OCI-LY3 (cell line): Measurements from ENCODE around the gene CTTN.
"Not testable (repeated sequence)": the region's sequence is repeated elsewhere in the genome, so short reads cannot be mapped to it uniquely, and the experiment has no call there.

Experiments used
- H2AFZ ChIP-seq: fragments of 200-600, 300-600 bp; shearing (Covaris generic); 2 replicates; pipeline ENCODE4 v1.6.0; 2014; ENCODE audit warnings: antibody characterized with exemption, low read depth, low read length
- H3K27ac ChIP-seq: fragments of 200-600, 300-600 bp; sonication (generic); 2 replicates; pipeline ENCODE4 v1.5.1; 2014; ENCODE audit warnings: mild to moderate bottlenecking, low read length, moderate library complexity, mixed read lengths
- H3K27me3 ChIP-seq: fragments of 200-600, 300-600 bp; sonication (generic); 2 replicates; pipeline ENCODE4 v1.6.1; 2014; ENCODE audit warnings: low read depth, low read length, mixed read lengths
- H3K36me3 ChIP-seq: fragments of 200-600, 300-600 bp; sonication (generic); replicated peaks from 2 replicates; pipeline ENCODE3; 2014; ENCODE audit warnings: low read depth, low read length, mixed read lengths
- H3K4me1 ChIP-seq: fragments of 300-600, 200-600 bp; sonication (generic); 2 replicates; pipeline ENCODE4 v1.6.1; 2014; ENCODE audit warnings: low read length, mixed read lengths
- H3K4me2 ChIP-seq: fragments of 200-600, 300-600 bp; sonication (generic); 2 replicates; pipeline ENCODE4 v1.6.1; 2014; ENCODE audit warnings: low read length, mixed read lengths
- H3K4me3 ChIP-seq: fragments of 300-600, 200-600 bp; sonication (generic); 2 replicates; pipeline ENCODE4 v1.5.1; 2014; ENCODE audit warnings: antibody characterized with exemption, mild to moderate bottlenecking, low read length, moderate library complexity
- H3K79me2 ChIP-seq: fragments of 300-600, 200-600 bp; shearing (Covaris generic); 2 replicates; pipeline ENCODE4 v1.6.1; 2014; ENCODE audit warnings: mild to moderate bottlenecking, low read length, mixed read lengths
- H3K9ac ChIP-seq: fragments of 300-600, 200-600 bp; shearing (Covaris generic); 2 replicates; pipeline ENCODE4 v1.6.0; 2014; ENCODE audit warnings: mild to moderate bottlenecking, low read length, moderate library complexity
- H3K9me3 ChIP-seq: fragments of 200-600, 300-600 bp; shearing (Covaris generic); 2 replicates; pipeline ENCODE4 v1.6.1; 2014; ENCODE audit warnings: low read length, mixed read lengths; ENCODE audit not compliant: insufficient read depth
- H4K20me1 ChIP-seq: fragments of 200-600, 300-600 bp; sonication (generic); 2 replicates; pipeline ENCODE4 v1.6.1; 2016; ENCODE audit warnings: low read length, mixed read lengths; ENCODE audit not compliant: insufficient read depth
- CTCF ChIP-seq: fragments of 200-600, 300-600 bp; sonication (generic); IDR thresholded peaks from 2 replicates; pipeline ENCODE4 v1.5.1; 2014; ENCODE audit warnings: antibody characterized with exemption, low read length, low read depth
- EZH2phosphoT487 ChIP-seq: fragments of 200-600 bp; shearing (Covaris generic); IDR thresholded peaks from 2 replicates; pipeline ENCODE4 v1.6.1; 2018; ENCODE audit warnings: antibody characterized with exemption, mixed run types, low read depth

Gene CTTN

GRCh38 chr11:70383664-70384565 is 14.4 kb upstream of the CTTN start:
- no peak overlapping the region for H3K27ac ChIP-seq
- no peaks in the 10 kb centered on the region for H3K79me2 ChIP-seq
- H3K9me3 ChIP-seq = no peaks in the 10 kb centered on the region
- H3K9ac ChIP-seq = no peak overlapping the region
- H3K4me3 ChIP-seq = no peak overlapping the region
- H2AFZ ChIP-seq = no peak overlapping the region
- peaks cover 38% of the 10 kb centered on the region for H3K36me3 ChIP-seq
- no peaks in the 10 kb centered on the region for H3K27me3 ChIP-seq
- peaks cover 37% of the 10 kb centered on the region for H3K4me1 ChIP-seq
- no peak overlapping the region for H3K4me2 ChIP-seq
- peaks cover 29% of the 10 kb centered on the region for H4K20me1 ChIP-seq
- no peak for TF ChIP-seq CTCF
- TF ChIP-seq EZH2phosphoT487 = no peak

- H3K4me1 ChIP-seq = peaks cover 29% of the 10 kb centered on the region
- no peak for TF ChIP-seq EZH2phosphoT487
- no peak for TF ChIP-seq CTCF
- no peak overlapping the region for H3K4me3 ChIP-seq
- no peak overlapping the region for H3K27ac ChIP-seq
- H2AFZ ChIP-seq = no peak overlapping the region
- H3K9me3 ChIP-seq = no peaks in the 10 kb centered on the region
- no peak overlapping the region for H3K9ac ChIP-seq
- peaks cover 30% of the 10 kb centered on the region for H4K20me1 ChIP-seq
- peaks cover 36% of the 10 kb centered on the region for H3K36me3 ChIP-seq
- no peak overlapping the region for H3K4me2 ChIP-seq
- H3K27me3 ChIP-seq = no peaks in the 10 kb centered on the region
- H3K79me2 ChIP-seq = no peaks in the 10 kb centered on the region
These were observed 13.7 kb upstream of the CTTN start for GRCh38 chr11:70384566-70385152.

- Histone ChIP-seq H3K27ac (no peak overlapping the region), H3K4me3 (no peak overlapping the region), H4K20me1 (peaks cover 21% of the 10 kb centered on the region), H3K4me1 (peaks cover 1% of the 10 kb centered on the region), H3K9ac (no peak overlapping the region), H3K4me2 (no peak overlapping the region), H2AFZ (no peak overlapping the region), H3K79me2 (no peaks in the 10 kb centered on the region), H3K36me3 (peaks cover 28% of the 10 kb centered on the region), H3K27me3 (no peaks in the 10 kb centered on the region), H3K9me3 (no peaks in the 10 kb centered on the region)
- no peak for TF ChIP-seq EZH2phosphoT487
- TF ChIP-seq CTCF = no peak
These were observed 10.8 kb upstream of the CTTN start for GRCh38 chr11:70387564-70387963.

GRCh38 chr11:70389201-70389600 is 9.1 kb upstream of the CTTN start:
- Histone ChIP-seq H3K9me3 (no peaks in the 10 kb centered on the region), H2AFZ (no peak overlapping the region), H3K9ac (no peak overlapping the region), H4K20me1 (peaks cover 18% of the 10 kb centered on the region), H3K27me3 (no peaks in the 10 kb centered on the region), H3K4me1 (no peaks in the 10 kb centered on the region), H3K4me3 (no peak overlapping the region), H3K36me3 (peaks cover 24% of the 10 kb centered on the region), H3K79me2 (no peaks in the 10 kb centered on the region), H3K27ac (no peak overlapping the region), H3K4me2 (no peak overlapping the region)
- TF ChIP-seq CTCF (no peak), EZH2phosphoT487 (no peak)

GRCh38 chr11:70390882-70391281 is 7.4 kb upstream of the CTTN start:
- H3K27ac ChIP-seq, H3K4me1 ChIP-seq, H3K9me3 ChIP-seq, H3K79me2 ChIP-seq, H2AFZ ChIP-seq, H3K27me3 ChIP-seq, H3K9ac ChIP-seq, H3K4me2 ChIP-seq, H3K4me3 ChIP-seq: not testable (repeated sequence)
- peaks cover 16% of the 10 kb centered on the region for H3K36me3 ChIP-seq
- H4K20me1 ChIP-seq = peaks cover 12% of the 10 kb centered on the region
